GM12864 (cell line): Measurements from ENCODE around the gene EVA1B.
A peak's percentile ranks its signal among the peaks of the same experiment; 100 is the strongest.

Experiments used
- DNase-seq: peaks from one replicate; pipeline ENCODE4 v3.0.0-alpha.2; 2011; ENCODE audit warnings: low read depth
- H3K4me3 ChIP-seq: 2 replicates; pipeline ENCODE4 v1.5.1; 2011; ENCODE audit warnings: mild to moderate bottlenecking, low read depth, low read length, control low read depth
- CTCF ChIP-seq: IDR thresholded peaks from 2 replicates; pipeline ENCODE4 v1.5.1; 2011; ENCODE audit warnings: low read depth, mild to moderate bottlenecking, moderate library complexity, low read length, control low read depth, inconsistent platforms; ENCODE audit errors: missing control alignments

The EVA1B gene

GRCh38 chr1:36346741-36347370 is 23.4 kb upstream of the EVA1B start:
- DNase-seq, result no peak
- no peak for TF ChIP-seq CTCF
- no peak overlapping the region for H3K4me3 ChIP-seq

DNA sequence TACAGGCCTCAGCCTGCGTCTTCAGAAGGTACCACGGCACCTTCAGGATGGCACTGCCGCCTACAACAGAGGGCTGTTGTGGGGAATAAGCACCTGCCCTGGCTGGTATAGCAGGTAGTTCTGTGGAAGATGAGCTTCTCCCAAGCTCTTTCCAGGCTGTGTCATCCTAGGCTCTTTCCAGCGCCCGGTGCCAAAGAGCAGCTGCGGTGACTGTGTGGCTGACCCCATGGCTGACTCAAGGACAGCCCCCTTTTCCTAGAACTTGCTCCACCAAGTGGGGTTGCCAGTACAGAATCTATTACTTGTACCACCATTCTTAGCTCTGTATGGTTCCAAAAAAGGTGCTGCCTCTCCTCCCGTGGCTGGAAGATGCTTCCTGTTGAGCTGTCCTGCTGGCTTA is 21.9 kb upstream of the EVA1B start:
- no peak for DNase-seq
- H3K4me3 ChIP-seq, result no peak overlapping the region
- TF ChIP-seq CTCF, result no peak

DNA sequence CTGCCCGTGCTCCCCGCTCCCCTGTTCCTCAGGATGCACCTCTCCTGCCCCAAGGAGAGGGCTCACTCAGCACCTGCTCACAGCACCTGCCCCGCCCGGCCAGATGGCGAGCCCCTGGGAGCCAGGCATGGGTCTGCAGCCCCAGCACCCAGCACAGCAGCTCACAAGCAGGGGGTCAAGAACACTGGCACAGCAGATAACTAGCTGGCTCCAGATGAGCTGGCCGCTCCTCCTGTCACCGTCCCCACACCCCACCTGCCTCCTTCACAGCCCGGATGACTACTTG is 20.9 kb upstream of the EVA1B start:
- no peak for DNase-seq
- no peak for TF ChIP-seq CTCF
- no peak overlapping the region for H3K4me3 ChIP-seq

DNA sequence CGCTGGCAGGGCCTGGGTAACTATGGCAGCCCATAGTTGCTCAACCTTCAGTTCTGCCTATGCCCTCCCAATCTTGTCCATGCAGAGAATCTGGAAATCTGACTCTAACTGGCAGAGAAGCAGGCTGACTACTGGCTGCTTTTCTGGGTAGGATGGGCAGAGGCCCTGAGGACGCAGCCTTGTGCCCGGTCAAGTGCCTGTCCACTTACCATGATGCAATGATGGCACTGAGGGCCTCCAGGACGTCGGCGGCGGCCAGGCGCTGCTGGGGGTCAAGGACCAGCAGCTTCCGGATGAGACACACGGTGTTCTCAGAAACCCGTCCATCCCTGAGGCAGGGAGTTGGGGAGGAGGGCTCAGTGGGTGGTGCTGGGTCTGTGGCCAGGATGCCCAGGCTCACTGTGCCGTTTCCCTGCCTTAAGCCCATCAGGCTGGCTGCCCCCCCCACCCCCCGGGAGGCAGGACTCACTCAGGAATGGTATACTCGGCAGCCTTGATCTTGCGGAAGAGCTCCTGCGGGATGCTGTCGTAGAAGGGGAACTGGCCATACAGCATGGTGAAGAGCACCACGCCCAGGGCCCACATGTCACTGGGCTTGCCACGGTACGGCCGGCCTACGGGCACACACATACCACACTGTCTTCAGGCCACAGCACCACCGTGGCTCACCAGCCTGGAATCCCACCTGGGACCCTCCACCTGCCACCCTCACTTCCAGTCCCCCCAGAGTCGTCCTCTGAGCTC is 20.4 kb upstream of the EVA1B start:
- no peak for TF ChIP-seq CTCF

DNA sequence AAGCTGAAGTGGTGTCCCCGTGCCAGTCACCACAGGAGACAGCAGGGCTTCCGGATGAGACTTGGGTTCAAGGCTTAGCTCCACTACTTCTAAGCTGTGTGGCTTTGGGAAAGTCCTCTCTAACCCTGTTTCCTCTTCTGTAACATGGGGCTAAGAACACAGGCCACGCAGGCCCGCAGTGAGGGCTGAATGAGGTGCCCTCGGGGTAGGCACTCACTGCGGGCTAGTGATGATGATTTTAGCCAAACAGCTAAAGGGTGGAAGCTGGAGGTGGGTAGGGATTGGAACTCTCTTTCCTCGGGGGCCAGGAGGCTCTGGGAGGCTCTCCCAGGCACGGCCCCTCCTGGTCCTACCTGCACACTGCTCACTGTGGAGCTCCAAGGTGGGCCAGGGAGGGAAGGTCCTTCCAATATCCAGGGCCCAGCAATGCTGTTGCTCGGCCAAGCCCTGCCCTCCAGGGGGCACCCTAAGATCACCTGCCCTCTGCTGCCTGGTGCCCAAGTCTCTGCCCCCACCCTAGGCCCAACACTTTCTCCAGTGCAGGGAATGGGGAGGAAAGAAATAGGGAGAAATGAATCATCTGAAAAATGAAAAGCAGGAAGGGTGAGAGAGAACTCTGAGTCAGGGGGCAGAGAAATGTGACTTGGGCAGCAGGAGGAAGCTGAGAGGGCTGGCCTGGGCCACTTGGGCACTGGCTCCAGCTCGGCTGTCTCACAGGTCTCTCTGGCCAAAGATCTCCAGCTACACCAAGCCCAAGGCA is 19.2 kb upstream of the EVA1B start:
- DNase-seq, result no peak
- TF ChIP-seq CTCF, result peak; percentile 71
- H3K4me3 ChIP-seq, result no peak overlapping the region

More for the DNA sequence above, 20.4 kb upstream of the EVA1B start:
- no peak for DNase-seq
- no peak overlapping the region for H3K4me3 ChIP-seq

DNA sequence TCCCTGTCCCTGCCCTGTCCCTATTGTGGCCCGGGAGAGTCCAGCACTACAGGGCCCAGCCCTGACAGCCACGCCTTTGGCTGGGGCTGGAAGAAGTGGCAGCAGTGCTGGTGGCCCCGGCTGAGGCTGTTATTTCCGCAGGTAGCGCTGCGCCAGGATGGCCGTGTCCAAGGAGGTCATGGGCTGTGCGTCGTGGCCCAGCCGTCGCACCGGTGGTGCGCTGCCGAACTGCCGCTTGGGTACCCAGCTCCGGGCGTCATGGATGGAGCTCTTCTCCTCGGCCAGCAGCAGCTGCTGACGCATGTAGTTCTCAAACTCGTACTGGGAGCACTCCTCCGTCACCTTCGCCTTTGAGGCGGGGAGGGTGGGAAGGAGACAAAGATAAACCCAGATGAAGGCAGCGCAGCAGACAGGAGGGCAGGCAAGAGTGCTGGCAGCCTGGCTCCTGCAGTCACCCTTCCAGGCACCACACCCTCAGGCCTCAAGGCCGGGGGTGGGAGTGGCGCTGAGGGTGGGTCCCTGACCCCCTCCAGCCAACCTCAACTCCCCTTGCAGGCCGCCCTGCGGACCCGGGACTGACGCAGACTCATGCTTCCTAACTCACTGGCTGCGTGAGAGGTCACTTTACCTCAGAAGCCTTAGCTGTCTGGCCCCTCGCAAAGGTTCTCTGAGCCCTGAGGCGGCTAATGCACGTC is 18.3 kb upstream of the EVA1B start:
- H3K4me3 ChIP-seq, result no peak overlapping the region
- no peak for DNase-seq
- TF ChIP-seq CTCF, result no peak
